Subcutaneous adipose tissue (tissue), 4 donors: ENCODE data around the gene APOH. TPM values are rescaled to one million over a fixed set of nuclear protein-coding genes. Genes with fewer than 3 reads are reported as not detected.

Experiments used
- CTCF ChIP-seq: fragments of 450-650 bp; IDR thresholded peaks from one replicate; pipeline ENCODE4 v1.5.1; 2016; ENCODE audit warnings: low read depth, mild to moderate bottlenecking, control low read depth, antibody characterized with exemption, moderate library complexity
- total RNA-seq, 4 donors: library from RNA; depleted of rRNA; stranded (reverse); fragments of >200 nt; gene quantifications; one replicate each; pipeline ENCODE4 v1.1.0, GENCODE V29; 2016

The APOH gene
- total RNA-seq, 4 donors from 2014 or later, result not detected

GRCh38 chr17:66222798-66223350 lies 6.3 kb downstream of the APOH start:
- no peak for TF ChIP-seq CTCF

GRCh38 chr17:66221755-66222530 lies 7.3 kb downstream of the APOH start:
- TF ChIP-seq CTCF, result no peak

- TF ChIP-seq CTCF, result no peak
These were observed 7.9 kb downstream of the APOH start for GRCh38 chr17:66221343-66221742.

- TF ChIP-seq CTCF, result no peak
These were observed 9.0 kb downstream of the APOH start for GRCh38 chr17:66220079-66220835.

GRCh38 chr17:66215529-66215911 lies 13.7 kb downstream of the APOH start:
- no peak for TF ChIP-seq CTCF

- TF ChIP-seq CTCF, result no peak
These were observed 14.2 kb downstream of the APOH start for GRCh38 chr17:66214884-66215528.
